Measurements from ENCODE around the gene PID1. TPM values are rescaled to one million over a fixed set of nuclear protein-coding genes. Genes with fewer than 3 reads are reported as not detected.

The PID1 gene
- total RNA-seq, 1 experiment from 2014 or later = 2.9 TPM

- ATAC-seq (no peak), DNase-seq (ENCODE audit: low read depth, low spot score) (no peak)
- H3K4me1 ChIP-seq (ENCODE audit: control insufficient read depth, insufficient read depth, low read length) = no peaks in the 10 kb centered on the region
- CTCF ChIA-PET = no interaction called here
- in situ Hi-C loops (cut with HindIII; ENCODE audit: low pct_unique_long_range_greater_than_20kb, low sequenced_read_pairs) (no loop called here), intact Hi-C loops (cut with micrococcal nuclease; ENCODE audit: unreplicated experiment) (no loop called here)
- H3K27ac ChIP-seq (ENCODE audit: low read length) = no peak overlapping the region
- H3K27me3 ChIP-seq (ENCODE audit: control insufficient read depth, insufficient read depth, low read length) = no peaks in the 10 kb centered on the region
- no peak overlapping the region for H3K4me3 ChIP-seq (ENCODE audit: low read depth in 2 of 2, low read length in 2 of 2)
- no TSS peak for BruUV-seq (replicated peaks)
- H3K36me3 ChIP-seq (ENCODE audit: control insufficient read depth, insufficient read depth, low read length) = no peaks in the 10 kb centered on the region
- POLR2A ChIA-PET = no interaction called here
- TF ChIP-seq POLR2AphosphoS5 (IDR thresholded peaks at IDR 0.05; ENCODE audit: low read depth, low read length) = no peak
- no peak for TF ChIP-seq REST (IDR thresholded peaks at IDR 0.05; ENCODE audit: insufficient read depth in 1 of 2, low read depth in 2 of 2, low read length in 1 of 2)
- no peak for TF ChIP-seq SIN3A (IDR thresholded peaks at IDR 0.05; ENCODE audit: borderline replicate concordance, insufficient read depth, low read depth, low read length)
- TF ChIP-seq CTCF (IDR thresholded peaks at IDR 0.05) = no peak
- TF ChIP-seq TCF7L2 (IDR thresholded peaks at IDR 0.05; ENCODE audit: low read depth, low read length) = no peak
- no peaks in the 10 kb centered on the region for H3K9me3 ChIP-seq (ENCODE audit: control insufficient read depth, insufficient read depth, low read depth, low read length)
Measured at GRCh38 chr2:229249536-229249935, 21.6 kb downstream of the PID1 start.

- Histone ChIP-seq H3K4me3 (ENCODE audit: low read depth in 2 of 2, low read length in 2 of 2) (no peak overlapping the region), H3K9me3 (ENCODE audit: control insufficient read depth, insufficient read depth, low read depth, low read length) (no peaks in the 10 kb centered on the region; the same call in 1 of the 2 replicates), H3K36me3 (ENCODE audit: control insufficient read depth, insufficient read depth, low read length) (no peaks in the 10 kb centered on the region), H3K4me1 (ENCODE audit: control insufficient read depth, insufficient read depth, low read length) (no peaks in the 10 kb centered on the region), H3K27ac (ENCODE audit: low read length) (no peak overlapping the region), H3K27me3 (ENCODE audit: control insufficient read depth, insufficient read depth, low read length) (no peaks in the 10 kb centered on the region)
- ATAC-seq = no peak
- intact Hi-C loops (cut with micrococcal nuclease; ENCODE audit: unreplicated experiment) = no loop called here
- no peak for TF ChIP-seq CTCF (IDR thresholded peaks at IDR 0.05)
- no peak for TF ChIP-seq POLR2AphosphoS5 (IDR thresholded peaks at IDR 0.05; ENCODE audit: low read depth, low read length)
- no peak for TF ChIP-seq TCF7L2 (IDR thresholded peaks at IDR 0.05; ENCODE audit: low read depth, low read length)
- TF ChIP-seq REST (IDR thresholded peaks at IDR 0.05; ENCODE audit: insufficient read depth in 1 of 2, low read depth in 2 of 2, low read length in 1 of 2) = no peak
- no peak for TF ChIP-seq SIN3A (IDR thresholded peaks at IDR 0.05; ENCODE audit: borderline replicate concordance, insufficient read depth, low read depth, low read length)
- DNase-seq (ENCODE audit: low read depth, low spot score) = no peak
- ChIA-PET POLR2A (no interaction called here), CTCF (no interaction called here)
- in situ Hi-C loops (cut with HindIII; ENCODE audit: low pct_unique_long_range_greater_than_20kb, low sequenced_read_pairs) = no loop called here
- no TSS peak for BruUV-seq (replicated peaks)
Measured at GRCh38 chr2:229246334-229246733, 24.8 kb downstream of the PID1 start.

All from Panc1 (cell line).